MG63 (cell line): ENCODE data around the gene PIK3R3. TPM values are rescaled to one million over a fixed set of nuclear protein-coding genes. Genes with fewer than 3 reads are reported as not detected.

Source experiments
- DNase-seq: peaks from one replicate; pipeline ENCODE4 v3.0.0-alpha.2; 2020
- H3K27me3 ChIP-seq: fragments of 250-450 bp; sonication (Bioruptor Pico); 2 replicates; pipeline ENCODE4 v1.5.1; 2020; ENCODE audit warnings: mild to moderate bottlenecking, moderate library complexity
- H3K36me3 ChIP-seq: fragments of 250-450 bp; sonication (Bioruptor Pico); 2 replicates; pipeline ENCODE4 v1.5.1; 2020; ENCODE audit warnings: mild to moderate bottlenecking, moderate library complexity
- H3K4me3 ChIP-seq: fragments of 250-450 bp; sonication (Bioruptor Pico); 2 replicates; pipeline ENCODE4 v1.5.1; 2020; ENCODE audit warnings: mild to moderate bottlenecking, moderate library complexity
- H3K9me3 ChIP-seq: fragments of 250-450 bp; sonication (Bioruptor Pico); 2 replicates; pipeline ENCODE4 v1.5.1; 2020; ENCODE audit warnings: mild to moderate bottlenecking, moderate library complexity
- total RNA-seq: library from RNA; depleted of rRNA; stranded (reverse); fragments of >200 nt; shearing (Covaris generic); gene quantifications from 2 replicates; pipeline ENCODE4 v1.2.3, GENCODE V29; 2014; ENCODE audit warnings: low replicate concordance

PIK3R3 gene
- total RNA-seq, 1 experiment from 2014 or later, result 2.5 TPM

DNA sequence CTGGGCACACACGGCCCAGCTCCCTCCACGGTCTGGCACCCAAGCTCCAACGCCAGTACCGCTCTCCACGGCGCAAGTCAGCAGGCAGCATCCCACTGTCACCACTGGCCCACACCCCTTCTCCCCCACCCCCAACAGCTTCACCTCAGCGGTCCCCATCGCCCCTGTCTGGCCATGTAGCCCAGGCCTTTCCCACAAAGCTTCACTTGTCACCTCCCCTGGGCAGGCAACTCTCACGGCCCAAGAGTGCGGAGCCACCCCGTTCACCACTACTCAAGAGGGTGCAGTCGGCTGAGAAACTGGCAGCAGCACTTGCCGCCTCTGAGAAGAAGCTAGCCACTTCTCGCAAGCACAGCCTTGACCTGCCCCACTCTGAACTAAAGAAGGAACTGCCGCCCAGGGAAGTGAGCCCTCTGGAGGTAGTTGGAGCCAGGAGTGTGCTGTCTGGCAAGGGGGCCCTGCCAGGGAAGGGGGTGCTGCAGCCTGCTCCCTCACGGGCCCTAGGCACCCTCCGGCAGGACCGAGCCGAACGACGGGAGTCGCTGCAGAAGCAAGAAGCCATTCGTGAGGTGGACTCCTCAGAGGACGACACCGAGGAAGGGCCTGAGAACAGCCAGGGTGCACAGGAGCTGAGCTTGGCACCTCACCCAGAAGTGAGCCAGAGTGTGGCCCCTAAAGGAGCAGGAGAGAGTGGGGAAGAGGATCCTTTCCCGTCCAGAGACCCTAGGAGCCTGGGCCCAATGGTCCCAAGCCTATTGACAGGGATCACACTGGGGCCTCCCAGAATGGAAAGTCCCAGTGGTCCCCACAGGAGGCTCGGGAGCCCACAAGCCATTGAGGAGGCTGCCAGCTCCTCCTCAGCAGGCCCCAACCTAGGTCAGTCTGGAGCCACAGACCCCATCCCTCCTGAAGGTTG lies 97.6 kb downstream of the PIK3R3 start:
- Histone ChIP-seq H3K36me3 (no peaks in the 10 kb centered on the region), H3K4me3 (no peak overlapping the region), H3K9me3 (no peaks in the 10 kb centered on the region), H3K27me3 (no peaks in the 10 kb centered on the region)
- no peak for DNase-seq

- H3K4me3 ChIP-seq, result no peak overlapping the region
- no peak for DNase-seq
- no peaks in the 10 kb centered on the region; the same call in none of the 2 replicates for H3K36me3 ChIP-seq
- no peaks in the 10 kb centered on the region for H3K27me3 ChIP-seq
- H3K9me3 ChIP-seq, result no peaks in the 10 kb centered on the region
Measured at GRCh38 chr1:46030876-46031660, 101.4 kb downstream of the PIK3R3 start.

GRCh38 chr1:46030074-46030870 lies 102.2 kb downstream of the PIK3R3 start:
- no peaks in the 10 kb centered on the region; the same call in none of the 2 replicates for H3K36me3 ChIP-seq
- DNase-seq, result no peak
- no peaks in the 10 kb centered on the region for H3K9me3 ChIP-seq
- H3K4me3 ChIP-seq, result no peak overlapping the region
- H3K27me3 ChIP-seq, result no peaks in the 10 kb centered on the region

DNA sequence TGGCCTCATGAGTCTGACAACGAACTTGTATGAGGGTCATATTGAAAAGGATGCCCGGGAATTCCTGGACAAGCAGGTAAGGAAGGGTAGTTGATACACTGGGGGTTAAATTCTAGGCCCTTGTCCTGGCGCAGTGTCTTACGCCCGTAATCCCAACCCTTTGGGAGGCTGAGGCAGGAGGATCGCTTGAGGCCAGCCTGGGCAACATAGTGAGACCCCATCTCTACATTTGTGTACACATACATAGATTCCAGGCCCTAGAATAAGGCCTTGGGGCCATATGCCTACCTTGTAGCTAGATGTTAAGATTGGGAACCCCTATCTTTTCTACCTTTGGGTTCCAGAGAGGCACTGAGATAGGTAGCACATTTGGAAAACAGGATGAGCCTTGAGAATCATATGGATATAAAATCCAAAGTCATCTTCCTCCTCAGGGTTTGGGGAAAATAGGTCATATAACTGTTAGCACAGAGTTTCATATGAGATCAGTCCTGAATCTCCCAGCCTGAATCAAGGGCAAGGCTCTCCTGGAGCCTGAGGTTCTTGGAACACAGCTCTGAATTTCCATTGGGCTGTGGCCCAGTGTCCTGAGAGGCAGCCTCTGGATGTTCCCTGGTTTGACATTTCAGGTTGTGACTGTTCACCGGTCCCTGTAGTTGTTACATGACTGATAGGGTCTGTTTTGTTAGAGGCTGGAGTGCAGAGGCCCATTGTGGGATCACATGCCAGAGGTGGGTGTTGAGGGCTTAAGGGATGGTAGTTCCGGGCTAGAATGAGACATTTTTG lies 104.4 kb downstream of the PIK3R3 start:
- DNase-seq, result no peak
- no peaks in the 10 kb centered on the region for H3K27me3 ChIP-seq
- H3K36me3 ChIP-seq, result no peaks in the 10 kb centered on the region; the same call in none of the 2 replicates

DNA sequence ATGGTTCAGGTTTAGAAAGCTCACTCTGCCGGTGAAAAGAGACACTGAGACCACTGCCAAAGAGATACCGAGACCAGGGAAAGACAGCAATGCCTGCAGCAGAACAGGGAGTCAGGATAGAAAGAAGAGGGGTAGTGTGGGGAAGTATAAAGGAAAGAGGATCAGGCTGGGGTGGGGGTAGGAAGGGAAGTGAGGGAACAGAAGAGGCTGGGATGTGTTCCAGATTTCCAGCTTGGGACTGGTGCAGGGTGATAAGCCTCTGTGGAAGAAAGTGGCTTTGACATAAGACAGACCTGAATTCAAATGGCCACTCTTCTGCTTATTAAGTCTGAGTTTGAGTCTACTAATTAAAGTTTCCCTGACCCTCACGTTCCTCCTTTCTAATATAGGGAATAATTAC lies 105.9 kb downstream of the PIK3R3 start:
- DNase-seq, result no peak
- no peaks in the 10 kb centered on the region for H3K27me3 ChIP-seq
- H3K4me3 ChIP-seq, result no peak overlapping the region
- H3K36me3 ChIP-seq, result no peaks in the 10 kb centered on the region; the same call in none of the 2 replicates
- H3K9me3 ChIP-seq, result no peaks in the 10 kb centered on the region

More for the DNA sequence above, 104.4 kb downstream of the PIK3R3 start:
- Histone ChIP-seq H3K4me3 (no peak overlapping the region), H3K9me3 (no peaks in the 10 kb centered on the region)

DNA sequence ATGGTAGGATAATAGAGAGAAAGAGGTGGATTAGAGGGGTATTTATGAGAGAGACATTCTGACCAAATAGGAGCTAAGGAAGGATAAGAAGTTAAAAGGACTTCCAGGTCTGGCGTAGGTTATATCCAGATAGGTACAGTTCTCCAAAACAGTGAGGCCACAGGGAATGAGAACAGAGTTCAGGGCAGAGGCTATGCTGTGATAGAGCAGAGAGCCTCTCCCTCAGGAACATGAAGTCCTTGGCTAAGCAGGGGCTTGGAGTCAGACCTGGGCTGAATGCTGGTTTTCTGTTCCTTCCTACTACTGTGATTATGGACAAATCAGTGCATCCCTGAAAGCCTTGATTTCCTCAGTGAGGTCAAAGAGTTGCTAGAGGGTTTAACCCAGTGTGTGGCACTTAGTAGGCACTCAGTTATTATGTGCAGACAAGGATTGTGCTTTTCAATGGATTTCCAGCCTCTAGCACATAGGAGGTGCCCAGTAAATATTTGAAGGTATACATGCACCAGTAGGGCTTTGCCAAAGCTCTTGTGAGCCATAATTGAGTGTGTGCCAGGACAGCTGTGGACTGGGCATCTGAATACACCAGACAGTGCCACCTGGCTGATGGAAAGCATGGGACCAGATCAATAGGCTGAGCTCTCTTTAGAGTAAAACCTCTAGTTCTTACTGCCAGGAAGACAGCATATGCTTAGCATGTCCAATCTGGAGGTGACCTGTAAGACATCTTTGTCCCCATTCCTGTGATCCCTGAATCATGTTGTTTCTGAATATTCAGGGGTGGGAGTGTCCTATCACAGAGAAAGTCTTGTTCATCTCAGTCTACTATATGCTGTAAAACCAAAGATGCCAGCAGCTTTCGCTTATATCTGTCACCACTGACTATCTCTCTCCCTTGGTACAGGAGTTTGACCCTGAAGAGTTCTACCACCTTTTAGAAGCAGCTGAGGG lies 111.1 kb downstream of the PIK3R3 start:
- Histone ChIP-seq H3K4me3 (no peak overlapping the region), H3K36me3 (no peaks in the 10 kb centered on the region; the same call in none of the 2 replicates), H3K27me3 (no peaks in the 10 kb centered on the region), H3K9me3 (no peaks in the 10 kb centered on the region)
- peak; percentile 33 for DNase-seq

DNA sequence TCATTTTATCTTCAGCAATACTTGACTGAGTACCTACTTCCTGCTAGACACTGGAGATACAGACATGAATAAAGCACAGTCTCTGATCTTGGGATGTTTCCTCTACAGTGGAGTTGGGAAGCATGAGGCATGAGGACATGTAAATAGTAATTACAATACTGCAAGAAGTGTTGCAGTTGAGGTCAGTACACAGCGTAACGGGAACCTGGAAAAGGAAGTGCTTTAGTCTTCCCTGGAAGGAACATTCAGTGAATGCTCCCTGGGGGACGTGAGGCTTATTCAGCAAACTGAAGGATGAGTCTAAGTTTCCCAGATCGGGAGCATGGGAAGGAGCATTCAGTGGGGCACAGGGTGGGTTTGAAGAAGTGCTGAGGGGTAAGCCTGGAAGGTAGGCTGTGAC lies 112.4 kb downstream of the PIK3R3 start:
- no peak for DNase-seq
- Histone ChIP-seq H3K4me3 (no peak overlapping the region), H3K36me3 (no peaks in the 10 kb centered on the region; the same call in none of the 2 replicates), H3K27me3 (no peaks in the 10 kb centered on the region), H3K9me3 (no peaks in the 10 kb centered on the region)

DNA sequence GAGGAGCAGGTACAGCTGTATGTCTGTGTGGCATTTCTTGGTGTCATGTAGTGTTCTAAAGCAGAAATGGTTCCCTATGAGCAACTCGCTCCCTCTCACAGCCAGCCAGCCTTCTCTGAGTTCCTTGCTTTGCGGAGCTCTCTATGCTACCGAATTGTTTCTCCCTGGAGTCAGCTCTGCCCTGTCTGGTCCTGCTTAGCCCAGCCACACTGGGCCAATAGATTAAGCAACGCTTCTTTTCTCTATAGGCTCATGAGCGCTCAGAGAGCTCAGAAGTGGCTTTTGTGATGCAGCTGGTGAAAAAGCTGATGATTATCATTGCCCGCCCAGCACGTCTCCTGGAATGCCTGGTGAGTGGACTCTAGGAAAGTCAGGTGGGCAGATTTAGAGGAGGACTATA lies 113.1 kb downstream of the PIK3R3 start:
- Histone ChIP-seq H3K36me3 (no peaks in the 10 kb centered on the region; the same call in none of the 2 replicates), H3K27me3 (no peaks in the 10 kb centered on the region), H3K4me3 (no peak overlapping the region), H3K9me3 (no peaks in the 10 kb centered on the region)
- no peak for DNase-seq

DNA sequence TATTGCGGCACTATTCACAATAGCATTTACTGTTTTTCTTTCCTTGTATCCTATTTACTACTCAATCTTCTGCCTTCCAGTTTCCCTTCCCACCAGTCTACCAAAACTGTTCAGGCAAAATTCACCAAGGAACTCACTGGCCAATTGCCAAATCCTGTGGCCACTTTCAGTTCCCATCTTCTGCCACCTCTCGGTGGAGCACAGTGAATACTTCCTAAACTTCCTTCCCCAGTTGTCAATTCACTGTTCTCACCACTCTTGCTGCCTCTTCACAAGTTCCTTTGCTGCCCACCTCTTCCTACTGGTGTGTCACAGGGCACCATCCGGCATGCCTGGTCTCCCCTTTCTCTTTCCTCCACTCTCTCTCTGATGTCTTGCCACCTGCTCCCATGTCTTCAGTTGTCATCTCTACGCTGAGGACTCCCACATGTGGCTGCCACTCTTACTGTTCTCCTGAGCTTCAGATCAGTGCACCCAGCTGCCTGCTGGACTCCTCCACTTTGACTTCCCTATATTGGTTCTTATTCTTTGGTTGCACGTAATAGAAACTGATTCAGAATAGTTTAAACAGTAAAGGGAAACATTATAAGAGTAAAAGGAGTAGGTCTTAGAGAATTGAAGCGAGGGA lies 114.4 kb downstream of the PIK3R3 start:
- no peak overlapping the region for H3K4me3 ChIP-seq
- no peaks in the 10 kb centered on the region for H3K9me3 ChIP-seq
- no peaks in the 10 kb centered on the region; the same call in none of the 2 replicates for H3K36me3 ChIP-seq
- no peaks in the 10 kb centered on the region for H3K27me3 ChIP-seq
- DNase-seq, result no peak

GRCh38 chr1:46013581-46013980 lies 118.8 kb downstream of the PIK3R3 start:
- no peak for DNase-seq
- no peak overlapping the region for H3K4me3 ChIP-seq
- H3K27me3 ChIP-seq, result no peaks in the 10 kb centered on the region
- H3K9me3 ChIP-seq, result no peaks in the 10 kb centered on the region
- H3K36me3 ChIP-seq, result peaks cover 11% of the 10 kb centered on the region

- no peaks in the 10 kb centered on the region for H3K27me3 ChIP-seq
Measured at GRCh38 chr1:46012236-46012635, 120.2 kb downstream of the PIK3R3 start.

DNA sequence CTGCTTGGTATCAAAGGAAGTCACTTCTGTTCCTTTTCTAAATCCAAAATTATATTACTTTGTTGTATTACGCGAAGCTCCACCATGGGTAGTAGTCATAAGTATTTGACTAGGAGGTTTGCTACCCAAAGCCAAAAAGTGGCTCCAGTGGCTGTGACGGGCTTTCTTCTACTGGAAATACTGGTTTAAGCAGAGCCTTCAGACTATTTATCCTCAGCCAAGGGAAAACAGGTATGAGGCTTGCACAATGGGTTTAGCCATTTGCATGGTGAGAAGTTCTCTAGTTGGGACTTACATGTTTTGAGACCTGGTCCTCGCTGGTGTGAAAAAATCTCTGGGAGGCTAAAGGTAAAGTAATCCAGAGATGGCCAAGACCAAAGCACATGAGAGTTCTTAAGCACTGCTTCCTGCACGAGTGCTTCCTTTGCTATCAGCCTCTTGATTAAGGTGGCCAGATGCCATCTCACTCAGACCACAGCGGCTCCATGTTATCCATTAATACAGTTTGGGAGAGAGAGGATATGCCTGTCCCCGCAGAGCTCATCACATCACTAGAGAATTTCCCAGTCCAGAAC lies 121.2 kb downstream of the PIK3R3 start:
- Histone ChIP-seq H3K27me3 (no peaks in the 10 kb centered on the region), H3K4me3 (no peak overlapping the region), H3K36me3 (peaks cover 13% of the 10 kb centered on the region), H3K9me3 (no peaks in the 10 kb centered on the region)
- DNase-seq, result no peak

More at GRCh38 chr1:46012236-46012635, 120.2 kb downstream of the PIK3R3 start:
- no peak for DNase-seq
- H3K36me3 ChIP-seq, result peaks cover 13% of the 10 kb centered on the region
- H3K4me3 ChIP-seq, result no peak overlapping the region
- H3K9me3 ChIP-seq, result no peaks in the 10 kb centered on the region

DNA sequence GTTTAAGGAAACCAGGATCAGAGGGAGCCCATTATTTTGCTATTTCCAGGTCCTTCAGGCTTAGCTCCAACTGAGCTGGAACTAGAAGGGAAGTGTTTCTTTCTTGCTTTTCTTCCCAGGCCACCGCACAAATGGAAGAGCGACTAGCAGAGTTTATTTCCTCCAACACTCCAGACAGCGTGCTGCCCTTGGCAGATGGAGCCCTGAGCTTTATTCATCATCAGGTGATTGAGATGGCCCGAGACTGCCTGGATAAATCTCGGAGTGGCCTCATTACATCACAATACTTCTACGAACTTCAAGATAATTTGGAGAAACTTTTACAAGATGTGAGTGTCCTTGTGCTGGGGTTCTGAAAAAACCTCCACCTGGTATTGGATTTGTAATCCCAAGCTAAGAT lies 121.8 kb downstream of the PIK3R3 start:
- DNase-seq, result no peak
- Histone ChIP-seq H3K27me3 (no peaks in the 10 kb centered on the region), H3K36me3 (peaks cover 13% of the 10 kb centered on the region), H3K4me3 (no peak overlapping the region), H3K9me3 (no peaks in the 10 kb centered on the region)

GRCh38 chr1:46008585-46008984 lies 123.8 kb downstream of the PIK3R3 start:
- Histone ChIP-seq H3K27me3 (no peaks in the 10 kb centered on the region), H3K36me3 (peaks cover 13% of the 10 kb centered on the region), H3K9me3 (no peaks in the 10 kb centered on the region), H3K4me3 (no peak overlapping the region)
- DNase-seq, result no peak
